Measurements from ENCODE around the gene OPTC. TPM values are rescaled to one million over a fixed set of nuclear protein-coding genes. Genes with fewer than 3 reads are reported as not detected.

The OPTC gene
- total and polyA plus RNA-seq, 4 donors, result not detected

GRCh38 chr1:203473281-203473680, 20.7 kb upstream of the OPTC start:
- H3K27me3 ChIP-seq (ENCODE audit: control insufficient read depth in 3 of 3, insufficient read depth in 3 of 3, low read length in 2 of 3), result no peaks in the 10 kb centered on the region
- no peak overlapping the region for H3K9ac ChIP-seq (ENCODE audit: insufficient read depth in 1 of 2, low read length in 2 of 2)
- H3K9me3 ChIP-seq (ENCODE audit: control insufficient read depth in 4 of 4, insufficient read depth in 3 of 4, low read length in 3 of 4), result no peaks in the 10 kb centered on the region
- TF ChIP-seq CTCF (IDR thresholded peaks at IDR 0.05; ENCODE audit: control extremely low read depth, extremely low read depth), result no peak
- no peak for ATAC-seq (ENCODE audit: insufficient read depth, low FRiP score)
- H3K4me1 ChIP-seq (ENCODE audit: control insufficient read depth in 5 of 5, insufficient read depth in 5 of 5, low read length in 5 of 5), result peaks cover 0 to 34% (median 4%) of the 10 kb centered on the region in 5 donors
- no peaks in the 10 kb centered on the region for H3K36me3 ChIP-seq (ENCODE audit: control insufficient read depth in 4 of 4, insufficient read depth in 4 of 4, low read length in 4 of 4)
- 74 to 87% methylated on average over 4 of the region's 4 CpGs for WGBS, 2 donors
- DNase-seq, result no peak
- H3K27ac ChIP-seq (ENCODE audit: low read depth in 1 of 2, low read length in 1 of 2), result no peak overlapping the region
- no peak overlapping the region for H3K4me3 ChIP-seq

GRCh38 chr1:203473781-203474305, 20.1 kb upstream of the OPTC start:
- H3K9me3 ChIP-seq (ENCODE audit: control insufficient read depth in 4 of 4, insufficient read depth in 3 of 4, low read length in 3 of 4), result no peaks in the 10 kb centered on the region
- H3K9ac ChIP-seq (ENCODE audit: insufficient read depth in 1 of 2, low read length in 2 of 2), result no peak overlapping the region
- DNase-seq (no peak), ATAC-seq (ENCODE audit: insufficient read depth, low FRiP score) (no peak)
- no peaks in the 10 kb centered on the region for H3K36me3 ChIP-seq (ENCODE audit: control insufficient read depth in 4 of 4, insufficient read depth in 4 of 4, low read length in 4 of 4)
- no peak overlapping the region for H3K27ac ChIP-seq (ENCODE audit: low read depth in 1 of 2, low read length in 1 of 2)
- H3K4me3 ChIP-seq, result no peak overlapping the region
- H3K4me1 ChIP-seq (ENCODE audit: control insufficient read depth in 5 of 5, insufficient read depth in 5 of 5, low read length in 5 of 5), result peaks cover 0 to 35% (median 4%) of the 10 kb centered on the region in 5 donors
- TF ChIP-seq CTCF (IDR thresholded peaks at IDR 0.05; ENCODE audit: control extremely low read depth, extremely low read depth), result no peak
- WGBS, 2 donors, result 85 to 90% methylated on average over 9 of the region's 9 CpGs
- no peaks in the 10 kb centered on the region for H3K27me3 ChIP-seq (ENCODE audit: control insufficient read depth in 3 of 3, insufficient read depth in 3 of 3, low read length in 2 of 3)

GRCh38 chr1:203475012-203475981, 18.7 kb upstream of the OPTC start, which contains the start of gene PRELP:
PRELP (plus strand) TSS chr1:203475806; CDS start chr1:203483185, 7,379 bp downstream.
- Histone ChIP-seq H3K27ac (ENCODE audit: low read depth in 1 of 2, low read length in 1 of 2) (peak within 1 kb of the TSS; percentile 14 to 85), H3K9ac (ENCODE audit: insufficient read depth in 1 of 2, low read length in 2 of 2) (peak within 1 kb of the TSS in 1 of 2 donors; percentile 44)
- WGBS, 2 donors, result 38 to 63% methylated on average over 7 to 8 of the region's 8 CpGs

More at GRCh38 chr1:203475012-203475981, 18.7 kb upstream of the OPTC start, which contains the start of gene PRELP:
- peaks cover 0 to 33% (median 4%) of the 10 kb centered on the region in 5 donors for H3K4me1 ChIP-seq (ENCODE audit: control insufficient read depth in 5 of 5, insufficient read depth in 5 of 5, low read length in 5 of 5)
- H3K4me3 ChIP-seq, result peak within 1 kb of the TSS; percentile 44
- no peaks in the 10 kb centered on the region for H3K27me3 ChIP-seq (ENCODE audit: control insufficient read depth in 3 of 3, insufficient read depth in 3 of 3, low read length in 2 of 3)
- H3K36me3 ChIP-seq (ENCODE audit: control insufficient read depth in 4 of 4, insufficient read depth in 4 of 4, low read length in 4 of 4), result no peaks in the 10 kb centered on the region
- TF ChIP-seq CTCF (IDR thresholded peaks at IDR 0.05; ENCODE audit: control extremely low read depth, extremely low read depth), result no peak
- H3K9me3 ChIP-seq (ENCODE audit: control insufficient read depth in 4 of 4, insufficient read depth in 3 of 4, low read length in 3 of 4), result no peaks in the 10 kb centered on the region
- ATAC-seq (ENCODE audit: insufficient read depth, low FRiP score), result no peak
- DNase-seq, result peak; percentile 46 to 81 (median 66)
